ENCODE results near the gene OR2Y1.
"Not testable (repeated sequence)": the region's sequence is repeated elsewhere in the genome, so short reads cannot be mapped to it uniquely, and the experiment has no call there.

Gene OR2Y1

GRCh38 chr5:180739271-180739670 lies 587 bp downstream of the OR2Y1 start:
- no peak for DNase-seq (ENCODE audit: low read depth in 3 of 3)

- no peak for DNase-seq (ENCODE audit: low read depth in 3 of 3)
Observed at GRCh38 chr5:180736536-180736935, 3.3 kb downstream of the OR2Y1 start.

GRCh38 chr5:180724944-180725343 lies 14.9 kb downstream of the OR2Y1 start:
- DNase-seq (ENCODE audit: low read depth in 3 of 3), result no peak

DNA sequence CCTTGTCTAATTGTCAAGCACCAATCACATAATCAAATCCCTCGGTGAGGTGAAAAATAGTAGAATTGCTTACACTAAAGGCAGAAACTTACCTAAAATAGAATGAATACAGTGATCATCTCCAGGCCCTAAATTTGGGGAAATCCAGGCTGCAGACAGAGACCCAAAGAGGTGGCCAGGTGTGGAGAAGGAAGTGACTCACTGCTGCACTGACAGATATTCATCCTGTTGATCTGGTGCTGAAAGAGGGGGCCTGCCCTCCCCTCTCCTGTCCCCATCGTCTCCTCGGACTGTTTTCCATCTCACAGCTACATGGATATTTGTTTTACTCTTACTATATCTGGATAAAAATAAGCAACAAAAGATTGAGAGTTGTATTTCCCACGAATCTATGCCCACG lies 15.9 kb downstream of the OR2Y1 start:
- DNase-seq (ENCODE audit: low read depth in 3 of 3), result no peak

DNA sequence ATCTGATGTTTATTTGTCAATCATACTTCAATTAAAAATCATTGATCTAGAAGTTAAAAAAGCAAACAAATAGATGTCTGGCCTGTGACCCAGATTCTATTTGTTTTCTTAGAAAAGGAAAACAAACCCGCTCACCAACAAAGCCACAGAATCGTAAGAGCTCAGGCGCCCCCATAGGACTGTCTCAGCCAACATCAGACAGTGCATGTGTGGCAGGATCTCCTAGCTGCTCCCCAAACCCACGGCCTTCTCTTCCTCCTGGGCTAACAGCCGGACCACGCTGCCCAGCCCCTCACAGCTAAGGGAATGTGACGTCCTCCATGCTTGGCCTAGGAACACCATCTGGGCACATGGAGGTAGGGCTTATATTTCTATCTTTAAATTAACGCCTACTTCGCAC lies 19.4 kb downstream of the OR2Y1 start:
- DNase-seq (ENCODE audit: low read depth in 3 of 3), result no peak

DNA sequence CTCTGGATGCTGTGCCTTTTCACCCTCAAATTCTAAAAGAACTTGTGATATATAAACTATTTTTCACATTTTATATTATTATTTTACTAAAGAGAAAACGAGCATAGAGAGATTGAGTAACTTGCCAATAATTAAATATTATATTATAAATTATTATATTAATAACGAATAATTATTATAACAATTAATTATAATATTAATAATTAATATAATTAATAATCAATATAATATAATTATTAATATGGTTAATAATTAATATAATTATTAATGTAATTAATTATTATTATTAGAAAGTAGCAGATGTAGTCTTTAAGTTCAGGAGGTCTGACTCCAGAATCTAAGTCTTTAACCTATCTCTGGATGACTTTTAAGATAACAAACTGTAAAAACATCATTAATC lies 20.1 kb downstream of the OR2Y1 start:
- DNase-seq (ENCODE audit: low read depth in 3 of 3), result no peak

- DNase-seq (ENCODE audit: low read depth in 3 of 3), result peak in 1 of 3 experiments; percentile 5
Observed at GRCh38 chr5:180718810-180719453, 20.9 kb downstream of the OR2Y1 start.

GRCh38 chr5:180717989-180718388 lies 21.9 kb downstream of the OR2Y1 start:
- DNase-seq (ENCODE audit: low read depth in 3 of 3), result no peak

- no peak for DNase-seq (ENCODE audit: low read depth in 3 of 3)
Observed at GRCh38 chr5:180704362-180704761, 35.5 kb downstream of the OR2Y1 start.

GRCh38 chr5:180703912-180704311 lies 35.9 kb downstream of the OR2Y1 start:
- DNase-seq (ENCODE audit: low read depth in 3 of 3), result no peak

DNA sequence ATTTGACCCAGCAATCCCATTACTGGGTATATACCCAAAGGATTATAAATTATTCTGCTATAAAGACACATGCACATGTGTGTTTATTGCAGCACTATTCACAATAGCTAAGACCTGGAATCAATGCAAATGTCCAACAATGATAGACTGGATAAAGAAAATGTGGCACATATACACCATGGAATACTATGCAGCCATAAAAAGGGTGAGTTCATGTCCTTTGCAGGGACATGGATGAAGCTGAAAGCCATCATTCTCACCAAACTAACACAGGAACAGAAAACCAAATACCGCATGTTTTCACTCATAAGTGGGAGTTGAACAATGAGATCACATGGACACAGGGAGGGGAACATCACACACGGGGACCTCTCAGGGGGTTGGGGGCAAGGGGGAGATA lies 36.5 kb downstream of the OR2Y1 start:
- DNase-seq (ENCODE audit: low read depth in 3 of 3), result not testable (repeated sequence)

GRCh38 chr5:180700440-180700839 lies 39.4 kb downstream of the OR2Y1 start:
- DNase-seq (ENCODE audit: low read depth in 3 of 3), result not testable (repeated sequence)

DNA sequence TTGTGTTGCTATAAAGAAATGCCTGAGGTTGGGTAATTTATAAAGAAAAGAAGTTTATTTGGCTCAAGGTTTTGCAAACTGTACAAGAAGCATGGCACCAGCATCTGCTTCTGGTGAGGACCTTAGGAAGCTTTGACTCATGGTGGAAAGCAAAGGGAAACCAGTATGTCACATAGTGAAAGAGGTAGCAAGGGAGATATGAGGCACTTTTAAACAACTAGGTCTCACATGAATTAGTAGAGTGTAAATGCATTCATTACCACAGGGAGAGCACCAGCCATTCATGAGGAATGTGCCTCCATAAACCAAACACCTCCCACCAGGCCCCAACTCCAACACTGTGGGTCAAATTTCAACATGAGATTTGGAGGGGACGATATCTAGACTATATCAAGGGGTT lies 40.8 kb downstream of the OR2Y1 start:
- DNase-seq (ENCODE audit: low read depth in 3 of 3), result no peak

DNA sequence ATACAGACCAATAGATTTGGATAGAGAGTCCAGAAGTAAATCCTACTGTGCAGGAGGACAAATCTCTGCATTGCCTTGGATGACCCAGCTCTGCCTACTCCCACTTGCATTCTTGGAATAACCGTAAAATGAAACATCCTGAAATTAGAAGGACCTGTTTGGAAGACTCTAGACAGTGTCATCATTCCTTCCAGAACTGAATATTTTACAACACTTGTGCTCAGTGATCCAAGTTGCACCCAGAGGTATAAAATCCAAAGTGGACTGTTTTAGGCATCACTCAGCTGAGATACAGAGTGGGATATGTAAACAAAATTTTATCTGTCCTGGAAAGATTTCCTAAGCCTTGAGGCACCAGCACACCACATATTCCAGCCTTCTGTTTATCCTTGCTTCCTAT lies 43.7 kb downstream of the OR2Y1 start:
- no peak for DNase-seq (ENCODE audit: low read depth in 3 of 3)

GRCh38 chr5:180692429-180692828 lies 47.4 kb downstream of the OR2Y1 start:
- no peak for DNase-seq (ENCODE audit: low read depth in 3 of 3)

GRCh38 chr5:180691046-180691445 lies 48.8 kb downstream of the OR2Y1 start:
- no peak for DNase-seq (ENCODE audit: low read depth in 3 of 3)

DNA sequence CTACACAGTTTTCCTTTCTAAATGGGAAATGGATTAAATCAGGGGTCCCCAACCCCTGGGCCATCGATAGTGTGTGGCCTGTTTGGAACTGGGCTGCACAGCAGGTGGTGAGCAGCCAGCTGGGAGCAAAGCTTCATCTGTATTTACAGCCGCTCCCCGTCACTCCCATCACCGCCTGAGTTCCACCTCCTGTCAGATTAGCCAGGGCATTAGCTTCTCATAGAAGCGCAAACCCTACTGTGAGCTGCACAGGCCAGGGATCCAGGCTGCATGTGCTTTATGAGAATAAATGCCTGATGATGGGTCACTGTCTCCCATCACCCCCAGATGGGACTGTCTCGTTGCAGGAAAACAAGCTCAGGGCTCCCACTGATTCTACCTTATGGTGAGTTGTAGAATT lies 49.3 kb downstream of the OR2Y1 start:
- no peak for DNase-seq (ENCODE audit: low read depth in 3 of 3)

GRCh38 chr5:180689775-180690174 lies 50.1 kb downstream of the OR2Y1 start:
- no peak for DNase-seq (ENCODE audit: low read depth in 3 of 3)
